Lung (tissue), 12 donors: ENCODE results near the gene MINDY3. TPM values are rescaled to one million over a fixed set of nuclear protein-coding genes. Genes with fewer than 3 reads are reported as not detected.
A peak's percentile ranks its signal among the peaks of the same experiment; 100 is the strongest.
"Not testable (repeated sequence)": the region's sequence is repeated elsewhere in the genome, so short reads cannot be mapped to it uniquely, and the experiment has no call there.

ENCODE experiments used
- ATAC-seq: fragments of 200-7000 bp; cut with Tn5 transposase; one replicate; pipeline ENCODE4 v1.9.1; 2020; ENCODE audit warnings: moderate number of reproducible peaks; ENCODE audit not compliant: insufficient read depth, low FRiP score
- DNase-seq, 3 donors: peaks; one replicate each; pipeline ENCODE4 v3.0.0-alpha.2; 2013 to 2017
- H3K27ac ChIP-seq, 2 donors: one replicate each; pipeline ENCODE4 v1.5.1; 2013; ENCODE audit warnings: mild to moderate bottlenecking in 2 of 2, moderate library complexity in 2 of 2, control low read depth in 1 of 2, inconsistent platforms in 1 of 2, low read depth in 1 of 2, low read length in 1 of 2
- H3K27me3 ChIP-seq, 3 donors: one replicate each; pipeline ENCODE4 v1.5.1; 2013; ENCODE audit warnings: low read length in 2 of 3; ENCODE audit not compliant: control insufficient read depth in 3 of 3, insufficient read depth in 3 of 3
- H3K36me3 ChIP-seq, 4 donors: one replicate each; pipeline ENCODE4 v1.5.1; 2013; ENCODE audit warnings: low read length in 4 of 4, mild to moderate bottlenecking in 1 of 4, moderate library complexity in 1 of 4; ENCODE audit not compliant: control insufficient read depth in 4 of 4, insufficient read depth in 4 of 4
- H3K4me1 ChIP-seq, 5 donors: one replicate each; pipeline ENCODE4 v1.5.1; 2013; ENCODE audit warnings: low read length in 5 of 5, mild to moderate bottlenecking in 2 of 5, moderate library complexity in 1 of 5; ENCODE audit not compliant: control insufficient read depth in 5 of 5, insufficient read depth in 5 of 5
- H3K4me3 ChIP-seq: one replicate; pipeline ENCODE4 v1.5.1; 2013; ENCODE audit warnings: mild to moderate bottlenecking, control low read depth, moderate library complexity
- H3K9ac ChIP-seq, 2 donors: one replicate each; pipeline ENCODE4 v1.5.1; 2013; ENCODE audit warnings: low read length in 2 of 2, control low read depth in 1 of 2; ENCODE audit not compliant: insufficient read depth in 1 of 2
- H3K9me3 ChIP-seq, 4 donors: one replicate each; pipeline ENCODE4 v1.5.1; 2013; ENCODE audit warnings: low read length in 3 of 4, mild to moderate bottlenecking in 1 of 4, moderate library complexity in 1 of 4; ENCODE audit not compliant: control insufficient read depth in 4 of 4, insufficient read depth in 3 of 4
- WGBS, 2 donors: extraction: QIAGEN DNeasy Blood & Tissue Kit; methylation state at CpG; one replicate each; pipeline ENCODE4 v1.1.7; 2013; 5-methylcytosine and 5-hydroxymethylcytosine counted together
- polyA plus RNA-seq, 2 donors: library from polyadenylated mRNA; stranded (reverse); fragments of 200-250 nt; gene quantifications; one replicate each; pipeline ENCODE4 v1.2.1, GENCODE V29; 2013
- total RNA-seq, 2 donors: library from RNA; depleted of rRNA in 1 of 2; stranded (reverse); fragments of >200 nt in 1 of 2; gene quantifications; one replicate each; pipeline ENCODE4 v1.2.1, GENCODE V29; 2014 to 2021
- TF ChIP-seq, protein P1 (sequence below): IDR thresholded peaks from 2 replicates; pipeline ENCODE4 v1.5.1; 2012; ENCODE audit warnings: mild to moderate bottlenecking; ENCODE audit errors: control extremely low read depth, extremely low read depth
- donor health status: control.
- donor health status: control.
- donor health status: Bipolar disorder and iron deficiency.
- donor health status: healthy.
- donor health status: DM: yes; HTN: yes; CAD: no.

MINDY3 gene
- total and polyA plus RNA-seq, 4 donors = 13.9 to 61.7 (median 24.6) TPM

DNA sequence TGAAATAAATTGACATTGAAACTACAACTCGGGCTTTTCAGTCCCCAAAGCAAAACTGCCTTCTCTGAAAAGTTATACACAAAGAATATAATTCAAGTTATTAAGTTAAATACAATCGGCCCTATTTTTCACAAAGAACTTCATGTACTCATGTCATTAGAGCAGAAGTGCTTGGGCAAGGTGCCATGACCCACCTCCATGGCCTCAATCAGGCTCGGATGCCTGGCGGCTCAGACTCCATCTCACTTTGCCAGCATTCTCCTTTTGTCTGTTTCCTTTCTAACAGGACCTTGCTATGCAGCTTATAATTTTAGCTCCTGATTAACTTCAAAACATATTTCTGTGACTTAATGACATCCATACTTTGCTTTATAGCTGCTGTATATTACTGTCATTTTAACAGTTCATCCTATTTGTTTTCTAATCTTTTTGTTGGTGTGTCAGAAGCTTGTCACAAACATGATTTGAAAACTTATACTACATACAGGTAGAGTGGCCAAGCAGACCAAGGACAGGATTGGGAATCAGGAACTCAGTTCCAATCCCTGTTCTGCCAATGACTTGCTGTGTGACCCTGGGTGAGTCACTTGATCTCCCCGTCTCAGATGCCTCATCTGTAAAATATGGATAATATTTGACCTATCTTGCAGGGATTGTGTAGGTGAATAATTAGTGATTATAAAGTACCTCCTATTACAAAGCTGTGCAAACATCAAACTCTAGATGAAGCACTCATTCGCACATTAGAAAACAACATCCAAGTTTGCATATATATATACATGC, 79.8 kb downstream of the MINDY3 start:
- peaks cover 9 to 15% (median 12%) of the 10 kb centered on the region in 4 donors for H3K36me3 ChIP-seq

DNA sequence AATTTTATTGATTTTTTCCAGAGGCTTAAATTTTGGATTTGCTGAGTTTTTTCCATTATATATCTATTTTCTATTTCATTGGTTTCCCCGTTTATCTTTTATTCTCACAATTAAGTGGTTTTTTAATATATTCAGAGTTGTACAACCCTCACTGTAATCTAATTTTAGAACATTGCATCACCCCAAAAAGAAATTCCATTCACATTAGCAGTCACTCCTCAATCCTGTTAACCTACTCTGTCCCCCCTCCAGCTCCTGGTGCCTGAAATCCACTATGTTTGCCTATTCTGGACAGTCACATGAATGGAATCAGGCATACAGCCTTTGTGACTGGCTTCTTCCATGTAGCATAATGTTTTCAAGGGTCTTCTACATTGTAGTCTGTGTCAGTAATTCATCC, 84.8 kb downstream of the MINDY3 start:
- ATAC-seq = no peak
- H3K27ac ChIP-seq = no peak overlapping the region
- 79 to 85% methylated on average over 1 of the region's 1 CpG for WGBS, 2 donors

More for the DNA sequence above, 79.8 kb downstream of the MINDY3 start:
- TF ChIP-seq, protein P1, sequence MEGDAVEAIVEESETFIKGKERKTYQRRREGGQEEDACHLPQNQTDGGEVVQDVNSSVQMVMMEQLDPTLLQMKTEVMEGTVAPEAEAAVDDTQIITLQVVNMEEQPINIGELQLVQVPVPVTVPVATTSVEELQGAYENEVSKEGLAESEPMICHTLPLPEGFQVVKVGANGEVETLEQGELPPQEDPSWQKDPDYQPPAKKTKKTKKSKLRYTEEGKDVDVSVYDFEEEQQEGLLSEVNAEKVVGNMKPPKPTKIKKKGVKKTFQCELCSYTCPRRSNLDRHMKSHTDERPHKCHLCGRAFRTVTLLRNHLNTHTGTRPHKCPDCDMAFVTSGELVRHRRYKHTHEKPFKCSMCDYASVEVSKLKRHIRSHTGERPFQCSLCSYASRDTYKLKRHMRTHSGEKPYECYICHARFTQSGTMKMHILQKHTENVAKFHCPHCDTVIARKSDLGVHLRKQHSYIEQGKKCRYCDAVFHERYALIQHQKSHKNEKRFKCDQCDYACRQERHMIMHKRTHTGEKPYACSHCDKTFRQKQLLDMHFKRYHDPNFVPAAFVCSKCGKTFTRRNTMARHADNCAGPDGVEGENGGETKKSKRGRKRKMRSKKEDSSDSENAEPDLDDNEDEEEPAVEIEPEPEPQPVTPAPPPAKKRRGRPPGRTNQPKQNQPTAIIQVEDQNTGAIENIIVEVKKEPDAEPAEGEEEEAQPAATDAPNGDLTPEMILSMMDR = no peak
- Histone ChIP-seq H3K9ac (no peak overlapping the region), H3K27ac (no peak overlapping the region), H3K4me3 (no peak overlapping the region), H3K4me1 (peaks cover 0 to 16% (median 3%) of the 10 kb centered on the region in 5 donors), H3K9me3 (no peaks in the 10 kb centered on the region), H3K27me3 (no peaks in the 10 kb centered on the region)
- WGBS, 2 donors = 76 to 87% methylated on average over 6 of the region's 6 CpGs
- ATAC-seq (no peak), DNase-seq (peak; percentile 28 to 56 (median 35))

DNA sequence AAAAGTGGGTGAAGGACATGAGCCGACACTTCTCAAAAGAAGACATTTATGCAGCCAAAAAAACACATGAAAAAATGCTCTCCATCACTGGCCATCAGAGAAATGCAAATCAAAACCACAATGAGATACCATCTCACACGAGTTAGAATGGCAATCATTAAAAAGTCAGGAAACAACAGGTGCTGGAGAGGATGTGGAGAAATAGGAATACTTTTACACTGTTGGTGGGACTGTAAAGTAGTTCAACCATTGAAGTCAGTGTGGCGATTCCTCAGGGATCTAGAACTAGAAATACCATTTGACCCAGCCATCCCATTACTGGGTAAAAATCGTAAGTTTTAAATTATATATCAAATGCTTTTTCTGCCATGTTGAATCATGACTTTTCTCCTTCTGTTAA, 85.8 kb downstream of the MINDY3 start:
- H3K27me3 ChIP-seq, H3K27ac ChIP-seq, ATAC-seq, H3K9ac ChIP-seq, H3K36me3 ChIP-seq, H3K9me3 ChIP-seq, DNase-seq, H3K4me3 ChIP-seq: not testable (repeated sequence)
- peaks cover 0 to 12% (median 0%) of the 10 kb centered on the region in 5 donors for H3K4me1 ChIP-seq
- whole genome bisulfite sequencing, 2 donors = 81 to 85% methylated on average over 4 of the region's 4 CpGs

More for the DNA sequence above, 84.8 kb downstream of the MINDY3 start:
- Histone ChIP-seq H3K4me3 (no peak overlapping the region), H3K36me3 (peaks cover 0 to 7% (median 4%) of the 10 kb centered on the region in 4 donors), H3K4me1 (peaks cover 0 to 15% (median 0%) of the 10 kb centered on the region in 5 donors), H3K9me3 (no peaks in the 10 kb centered on the region), H3K27me3 (no peaks in the 10 kb centered on the region), H3K9ac (no peak overlapping the region)
- DNase-seq = no peak
- TF ChIP-seq, protein P1 = no peak

DNA sequence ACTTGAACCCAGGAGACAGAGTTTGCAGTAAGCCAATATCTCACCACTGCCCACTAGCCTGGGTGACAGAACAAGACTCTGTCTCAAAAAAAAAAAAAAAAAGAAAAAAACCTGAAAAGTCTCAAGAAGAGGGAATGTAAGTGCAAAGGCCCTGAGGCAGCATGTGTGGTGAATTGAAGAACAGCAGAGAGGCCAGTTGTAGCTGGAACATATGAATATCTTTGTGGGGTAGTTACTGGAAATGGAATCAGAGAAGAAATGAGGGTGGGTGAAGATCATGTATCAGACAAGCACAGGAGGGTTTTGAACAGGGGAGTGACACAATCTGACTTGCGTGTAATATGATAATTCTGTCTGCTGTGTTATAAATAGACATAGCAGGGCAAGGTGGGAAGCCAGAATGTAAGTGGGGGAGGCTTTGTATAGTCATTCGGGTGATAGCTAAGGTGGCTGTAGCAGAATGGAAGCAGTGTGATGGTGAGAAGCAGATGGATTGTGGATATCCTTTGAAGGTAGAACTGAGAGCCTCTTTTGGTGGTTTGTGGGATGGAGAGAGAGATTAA, 95.3 kb downstream of the MINDY3 start:
- H3K4me1 ChIP-seq = no peaks in the 10 kb centered on the region
- WGBS, 2 donors = 92 to 96% methylated on average over 2 of the region's 2 CpGs
- no peak for ATAC-seq
- H3K27ac ChIP-seq = no peak overlapping the region
- no peak for DNase-seq
- H3K27me3 ChIP-seq = no peaks in the 10 kb centered on the region
- no peaks in the 10 kb centered on the region for H3K36me3 ChIP-seq
- no peak overlapping the region for H3K4me3 ChIP-seq
- no peak overlapping the region for H3K9ac ChIP-seq
- TF ChIP-seq, protein P1 = no peak
- peaks cover 0 to 2% (median 0%) of the 10 kb centered on the region in 4 donors for H3K9me3 ChIP-seq
